HepG2 (cell line): ENCODE results near the gene NELFCD. TPM values are rescaled to one million over a fixed set of nuclear protein-coding genes. Genes with fewer than 3 reads are reported as not detected.

Experiments
- GMEB2 ChIP-seq: IDR thresholded peaks from 2 replicates; pipeline ENCODE4 v1.6.1; 2016; ENCODE audit warnings: missing biosample characterization, missing genetic modification reagents, low read depth
- NFKBIZ ChIP-seq: IDR thresholded peaks from 2 replicates; pipeline ENCODE4 v1.6.1; 2018; ENCODE audit warnings: missing genetic modification reagents, missing compliant biosample characterization
- SMC3 ChIP-seq: IDR thresholded peaks from 2 replicates; pipeline ENCODE4 v1.6.1; 2011; ENCODE audit warnings: low read length, improper control_type of control experiment
- SNAPC2 ChIP-seq: sonication (generic); formaldehyde crosslinking; IDR thresholded peaks from 2 replicates; pipeline ENCODE4 v1.8.1; 2022; ENCODE audit warnings: mild to moderate bottlenecking, missing genetic modification reagents
- SPEN ChIP-seq: sonication (generic); formaldehyde crosslinking; IDR thresholded peaks from 2 replicates; pipeline ENCODE4 v1.5.1; 2020; ENCODE audit warnings: low read depth, mild to moderate bottlenecking, missing genetic modification reagents
- TBX3 ChIP-seq: fragments of 450-650 bp; IDR thresholded peaks from 2 replicates; pipeline ENCODE4 v1.6.1; 2017; ENCODE audit warnings: antibody characterized with exemption, mild to moderate bottlenecking, inconsistent platforms, borderline replicate concordance
- U2AF1 ChIP-seq: fragments of 200-400 bp; formaldehyde crosslinking; optimal IDR thresholded peaks from 2 replicates; pipeline ENCODE3; 2017; ENCODE audit warnings: mild to moderate bottlenecking, low read depth, low read length
- ZBTB40 ChIP-seq, 2 experiments: fragments of 450-650 bp in 1 of 2; sonication (generic) in 1 of 2; formaldehyde crosslinking in 1 of 2; IDR thresholded peaks; 2 replicates each; pipeline versions ENCODE4 v1.6.1 to v1.8.0; 2016 to 2022; ENCODE audit warnings: antibody characterized with exemption in 1 of 2, mild to moderate bottlenecking in 1 of 2, missing genetic modification reagents in 1 of 2
- ZHX1 ChIP-seq: sonication (generic); formaldehyde crosslinking; IDR thresholded peaks from 2 replicates; pipeline ENCODE4 v1.8.1; 2022; ENCODE audit warnings: low read depth, mild to moderate bottlenecking, missing genetic modification reagents
- ZNF12 ChIP-seq: sonication (generic); formaldehyde crosslinking; IDR thresholded peaks from 2 replicates; pipeline ENCODE4 v1.5.0; 2020; ENCODE audit warnings: missing genetic modification reagents
- ZNF124 ChIP-seq: sonication (generic); formaldehyde crosslinking; IDR thresholded peaks from 2 replicates; pipeline ENCODE4 v1.4.0; 2020; ENCODE audit warnings: missing genetic modification reagents
- ZNF674 ChIP-seq: sonication (generic); formaldehyde crosslinking; IDR thresholded peaks from 2 replicates; pipeline ENCODE4 v1.5.0; 2020; ENCODE audit warnings: low read depth, mild to moderate bottlenecking, missing genetic modification reagents
- ZNF7 ChIP-seq: IDR thresholded peaks from 2 replicates; pipeline ENCODE4 v1.6.1; 2016; ENCODE audit warnings: missing biosample characterization, missing genetic modification reagents
- ZNF816 ChIP-seq: sonication (generic); formaldehyde crosslinking; IDR thresholded peaks from 2 replicates; pipeline ENCODE4 v1.8.0; 2022; ENCODE audit warnings: missing genetic modification reagents, mild to moderate bottlenecking, borderline replicate concordance
- ZSCAN25 ChIP-seq: sonication (generic); formaldehyde crosslinking; IDR thresholded peaks from 2 replicates; pipeline ENCODE4 v1.8.0; 2022; ENCODE audit warnings: mild to moderate bottlenecking, missing genetic modification reagents
- ZZZ3 ChIP-seq: sonication (generic); formaldehyde crosslinking; IDR thresholded peaks from 2 replicates; pipeline ENCODE4 v1.4.0; 2020; ENCODE audit warnings: missing genetic modification reagents, mild to moderate bottlenecking, borderline replicate concordance
- polyA plus RNA-seq, 8 experiments: library from polyadenylated mRNA; depleted of rRNA in 3 of 8; stranded (reverse) in 7 of 8; unstranded in 1 of 8; fragments of >200 nt; fragmentation: Illumina TruSeq in 4 of 8; extraction: Trizol in 4 of 8; gene quantifications; 2 replicates each; pipeline versions ENCODE4 v1.2.1 to v1.2.3, GENCODE V29; 2011 to 2016; ENCODE audit warnings: low read depth in 4 of 8, missing spikeins in 1 of 8, mixed read lengths in 1 of 8; ENCODE audit not compliant: insufficient read depth in 1 of 8
- total RNA-seq, 5 experiments: library from RNA; depleted of rRNA; stranded (reverse); fragments of >200 nt; fragmentation: Illumina TruSeq; extraction: Trizol; gene quantifications; 2 replicates each; pipeline ENCODE4 v1.2.3, GENCODE V29; 2016; ENCODE audit warnings: low read depth in 1 of 5

Gene NELFCD
- total and polyA plus RNA-seq, 2 of the 13 experiments (the other 11 are each of a cell fraction or from before 2014, with no cell fraction given), result 159 to 203 TPM

GRCh38 chr20:59032023-59032712 is 51.1 kb downstream of the NELFCD start, which contains the start of gene ATP5F1E (continued):
- TF ChIP-seq TBX3 (peak; percentile 72), SPEN (CRISPR knock-in tag) (peak; percentile 95), SMC3 (no peak), ZNF674 (CRISPR knock-in tag) (no peak; the same call in 1 of the 2 replicates), ZSCAN25 (CRISPR knock-in tag) (no peak), ZHX1 (CRISPR knock-in tag) (peak; percentile 94), U2AF1 (peak; percentile 27), ZBTB40 (IDR thresholded peaks at IDR 0.05) (no peak), ZBTB40 (CRISPR knock-in tag; IDR thresholded peaks at IDR 0.05) (peak; percentile 79), ZNF816 (CRISPR knock-in tag) (peak; percentile 98), SNAPC2 (CRISPR knock-in tag) (peak; percentile 66; the same call in 1 of the 2 replicates), GMEB2 (CRISPR knock-in tag) (no peak; the same call in 1 of the 2 replicates), ZZZ3 (peak; percentile 20; the same call in 1 of the 2 replicates), ZNF7 (CRISPR knock-in tag) (peak; percentile 30; the same call in 1 of the 2 replicates), ZNF124 (CRISPR knock-in tag) (peak; percentile 59; the same call in 1 of the 2 replicates), NFKBIZ (CRISPR knock-in tag) (peak; percentile 84; the same call in 1 of the 2 replicates), ZNF12 (peak; percentile 56; the same call in 1 of the 2 replicates)
